MCF 10A (cell line): ENCODE measurements around the gene BLOC1S5. TPM values are rescaled to one million over a fixed set of nuclear protein-coding genes. Genes with fewer than 3 reads are reported as not detected.

Experiments
- Bru-seq: library from RNA; stranded (reverse); fragments of 400-500 nt; gene quantifications from one replicate; lab custom pipeline; 2021; lab: Mats Ljungman, UMichigan
- BruChase-seq, 2 experiments: library from RNA; stranded (reverse); fragments of 400-500 nt; gene quantifications; one replicate each; lab custom pipeline; 2021; lab: Mats Ljungman, UMichigan
- BruUV-seq: library from RNA; stranded (reverse); fragments of 400-500 nt; replicated peaks from 2 replicates; lab custom pipeline; 2021; lab: Mats Ljungman, UMichigan
- CTCF ChIA-PET: fragments of 300-600 bp; sonication (Branson Sonifier 250); formaldehyde crosslinking; extraction: SDS; loops from one replicate; lab custom pipeline; 2021; ENCODE audit warnings: antibody characterized with exemption, inconsistent platforms; lab: Yijun Ruan, JAX
- POLR2A ChIA-PET: fragments of 300-600, 350-650 bp; sonication (Branson Sonifier 250); formaldehyde crosslinking; extraction: SDS; loops from one replicate; lab custom pipeline; 2020; ENCODE audit warnings: antibody characterized with exemption, inconsistent platforms; lab: Yijun Ruan, JAX
- DNase-seq: peaks from one replicate; pipeline ENCODE4 v3.0.0-alpha.2; 2018; ENCODE audit not compliant: unreplicated experiment
- H3K27ac Mint-ChIP-seq: one replicate; pipeline ENCODE4 v1.8.0; 2022; ENCODE audit warnings: mild to moderate bottlenecking, low read depth, mixed read lengths; ENCODE audit not compliant: unreplicated experiment
- H3K27me3 Mint-ChIP-seq: one replicate; pipeline ENCODE4 v1.8.0; 2022; ENCODE audit warnings: mixed read lengths; ENCODE audit not compliant: insufficient read depth, unreplicated experiment
- H3K36me3 Mint-ChIP-seq: one replicate; pipeline ENCODE4 v1.8.0; 2022; ENCODE audit warnings: mild to moderate bottlenecking, moderate library complexity, mixed read lengths; ENCODE audit not compliant: insufficient read depth, unreplicated experiment
- H3K4me1 Mint-ChIP-seq: one replicate; pipeline ENCODE4 v1.8.0; 2022; ENCODE audit warnings: mixed read lengths; ENCODE audit not compliant: insufficient read depth, unreplicated experiment
- H3K4me3 Mint-ChIP-seq: one replicate; pipeline ENCODE4 v1.8.0; 2022; ENCODE audit warnings: mild to moderate bottlenecking, moderate library complexity, mixed read lengths; ENCODE audit not compliant: unreplicated experiment
- H3K9me3 Mint-ChIP-seq: one replicate; pipeline ENCODE4 v1.8.0; 2022; ENCODE audit warnings: mixed read lengths; ENCODE audit not compliant: unreplicated experiment
- CTCF ChIP-seq: fragments of 200-600 bp; IDR thresholded peaks from one replicate; pipeline ENCODE4 v1.8.0; 2022; ENCODE audit warnings: antibody characterized with exemption, mild to moderate bottlenecking; ENCODE audit not compliant: unreplicated experiment
- intact Hi-C: fragments of 100-400 bp; cut with micrococcal nuclease; formaldehyde crosslinking; loops from 2 replicates; pipeline ENCODE4 v1.14.1; 2022
- long read RNA-seq: library from polyadenylated mRNA; stranded (forward); transcript quantifications from one replicate; pipeline ENCODE4 v2.0.0, GENCODE V29; 2022
- total RNA-seq: library from RNA; stranded (reverse); gene quantifications from 2 replicates; pipeline ENCODE4 v1.2.3, GENCODE V29; 2022

The BLOC1S5 gene
- total RNA-seq, result 7.7 and 10.9 TPM in 2 replicates
- percentile 73 among the genes with signal in this experiment for Bru-seq, nascent RNA
- BruChase-seq, experiment 1, labeled RNA remaining after a 6-hour chase, result percentile 96 among the genes with signal in this experiment
- BruChase-seq, experiment 2, labeled RNA remaining after a 2-hour chase, result percentile 94 among the genes with signal in this experiment
- long read RNA-seq, transcript BLOC1S5-202 (5 exons, 2,684 nt), result major isoform, 32 of 41 reads
- long read RNA-seq, partial matches to known transcripts, result 1 of 41 reads
- long read RNA-seq, other reads (novel, unspliced or antisense), result 5 of 41 reads

GRCh38 chr6:8063761-8064637 is at the start of gene BLOC1S5:
TSS of gene BLOC1S5 (minus strand) at chr6:8064389. CDS start at chr6:8064376, 13 bp downstream.
- no TSS peak for BruUV-seq
- POLR2A ChIA-PET, result interaction anchor here (0.6 to 3.6 kb wide), 20 partner anchors 10 to 802 kb away, joined by 3 to 28 read pairs (median 4); partner anchors contain the start of gene EEF1E1
- H3K36me3 Mint-ChIP-seq, result peaks cover 9% of the 10 kb centered on the region
- no peak for TF ChIP-seq CTCF
- H3K4me1 Mint-ChIP-seq, result peaks cover 5% of the 10 kb centered on the region
- peak; percentile 96 for DNase-seq
- CTCF ChIA-PET, result interaction anchor here (0.7 to 1.5 kb wide), 8 partner anchors 36 to 1252 kb away, joined by 3 to 6 read pairs (median 3); no protein-coding TSS in a partner anchor
- H3K4me3 Mint-ChIP-seq, result peak within 1 kb of the TSS; percentile 86
- intact Hi-C loops, result loop anchor here (5.0 kb wide), 1 partner anchor 153 kb away; no protein-coding TSS in a partner anchor
- no peaks in the 10 kb centered on the region for H3K27me3 Mint-ChIP-seq
- peak within 1 kb of the TSS; percentile 82 for H3K27ac Mint-ChIP-seq
- H3K9me3 Mint-ChIP-seq, result no peaks in the 10 kb centered on the region

GRCh38 chr6:8113131-8113654 is 49.0 kb upstream of the BLOC1S5 start:
- Mint-ChIP-seq H3K27me3 (no peaks in the 10 kb centered on the region), H3K36me3 (no peaks in the 10 kb centered on the region), H3K27ac (no peak overlapping the region), H3K4me1 (peaks cover 13% of the 10 kb centered on the region), H3K4me3 (no peak overlapping the region), H3K9me3 (no peaks in the 10 kb centered on the region)
- no TSS peak for BruUV-seq
- no peak for DNase-seq
- intact Hi-C loops, result no loop called here
- ChIA-PET CTCF (interaction anchor here (1.0 kb wide), 1 partner anchor 18 kb away, joined by 6 read pairs; no protein-coding TSS in a partner anchor), POLR2A (interaction anchor here (0.6 kb wide), 1 partner anchor 10 kb away, joined by 3 read pairs; no protein-coding TSS in a partner anchor)
- no peak for TF ChIP-seq CTCF

GRCh38 chr6:8110725-8111124 is 46.5 kb upstream of the BLOC1S5 start:
- no peak overlapping the region for H3K4me3 Mint-ChIP-seq
- peaks cover 16% of the 10 kb centered on the region for H3K4me1 Mint-ChIP-seq
- TF ChIP-seq CTCF, result no peak
- no peaks in the 10 kb centered on the region for H3K27me3 Mint-ChIP-seq
- no peaks in the 10 kb centered on the region for H3K36me3 Mint-ChIP-seq
- intact Hi-C loops, result no loop called here
- DNase-seq, result no peak
- H3K27ac Mint-ChIP-seq, result no peak overlapping the region
- no TSS peak for BruUV-seq
- peaks cover 9% of the 10 kb centered on the region for H3K9me3 Mint-ChIP-seq
- ChIA-PET CTCF (interaction anchor here (0.5 kb wide), 1 partner anchor 46 kb away, joined by 3 read pairs; the partner anchor contains the start of gene BLOC1S5), POLR2A (no interaction called here)
